HL-60/S4 treated with retinoic acid at 250 ng/mL for 4 days and 3 days (cell line): ENCODE results near the gene ASIC4.

Source experiments
- in situ Hi-C: fragments of 300-500 bp; cut with MboI; formaldehyde crosslinking; loops from 2 replicates; pipeline ENCODE4 v1.7.0; 2022; ENCODE audit warnings: low sequenced_read_pairs

The ASIC4 gene

GRCh38 chr2:219566640-219567039 lies 52.4 kb downstream of the ASIC4 start:
- in situ Hi-C loops, result no loop called here

- in situ Hi-C loops, result no loop called here
These were observed 52.8 kb downstream of the ASIC4 start for GRCh38 chr2:219567131-219567530.

DNA sequence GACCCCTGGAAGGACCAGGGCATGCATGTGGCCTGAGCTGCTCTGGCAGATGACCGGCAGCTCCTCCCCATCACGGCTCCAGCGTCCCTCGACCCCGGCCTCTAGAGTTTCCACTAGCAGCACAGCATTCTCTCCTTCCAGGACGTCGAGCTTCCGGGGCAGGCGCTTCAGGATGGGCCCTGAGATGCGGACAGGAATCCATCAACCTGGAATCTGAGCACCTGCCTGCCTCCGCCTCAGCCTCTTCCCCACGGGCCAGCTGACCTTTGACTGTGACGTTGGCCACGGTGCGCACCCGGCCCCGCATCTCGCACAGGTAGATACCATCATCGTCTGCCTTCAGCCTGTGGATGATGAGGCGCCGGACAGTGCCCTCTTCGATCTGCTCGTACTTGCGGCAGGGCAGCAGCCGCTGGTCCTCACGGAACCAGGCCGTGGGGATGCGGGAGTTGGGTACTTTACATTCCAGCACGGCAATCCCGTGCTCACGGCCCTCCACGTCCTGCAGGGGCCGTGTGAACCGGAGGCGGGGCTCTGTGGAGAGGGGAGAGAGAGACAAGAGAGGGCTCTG lies 53.6 kb downstream of the ASIC4 start:
- in situ Hi-C loops, result no loop called here

GRCh38 chr2:219569041-219569440 lies 54.8 kb downstream of the ASIC4 start:
- in situ Hi-C loops, result no loop called here

- in situ Hi-C loops, result no loop called here
These were observed 55.4 kb downstream of the ASIC4 start for GRCh38 chr2:219569635-219570034.

DNA sequence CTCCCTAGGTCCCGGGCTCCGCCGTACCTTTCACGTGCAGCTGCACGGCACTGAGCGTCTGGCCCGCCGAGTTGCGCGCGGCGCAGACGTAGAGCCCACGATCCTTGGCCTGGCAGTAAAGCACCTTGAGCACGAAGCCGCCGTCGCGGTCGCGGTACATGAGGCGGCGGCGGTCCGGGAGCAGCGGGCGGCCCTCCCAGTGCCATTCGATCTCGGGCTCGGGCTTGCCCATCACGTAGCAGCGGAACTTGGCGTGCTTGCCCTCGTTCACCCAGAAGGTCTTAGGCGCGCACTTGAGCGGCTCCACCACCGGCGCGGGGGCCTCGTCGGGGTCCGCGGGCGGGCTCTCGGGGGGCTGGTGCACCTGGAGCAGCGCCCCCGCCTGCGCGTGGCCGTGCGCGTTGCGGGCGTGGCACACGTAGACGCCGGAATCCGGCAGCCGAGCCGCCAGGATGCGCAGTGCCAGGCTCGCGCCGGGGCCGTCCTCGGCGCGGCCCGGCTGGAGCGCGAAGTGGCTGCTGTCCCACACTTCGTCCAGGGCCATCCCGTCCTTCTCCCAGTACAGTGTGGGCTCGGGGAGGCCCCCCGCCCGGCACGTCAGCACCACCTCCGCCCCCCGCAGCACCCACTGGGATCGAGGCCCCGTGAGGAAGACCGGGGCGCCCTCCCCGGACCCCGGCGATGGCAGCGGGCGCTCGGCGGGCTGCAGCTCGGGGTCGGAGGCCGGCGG lies 56.1 kb downstream of the ASIC4 start:
- in situ Hi-C loops, result no loop called here

GRCh38 chr2:219570924-219571310 lies 56.6 kb downstream of the ASIC4 start:
- in situ Hi-C loops, result no loop called here

GRCh38 chr2:219571311-219572236 lies 57.3 kb downstream of the ASIC4 start, which contains the start of gene OBSL1:
Gene OBSL1 (minus strand): TSS chr2:219571539. CDS start chr2:219571232, 307 bp downstream.
- in situ Hi-C loops, result no loop called here

GRCh38 chr2:219572237-219573001 lies 58.1 kb downstream of the ASIC4 start, which contains the start of gene INHA:
Gene INHA (plus strand): TSS chr2:219572310. CDS start chr2:219572375, 65 bp downstream.
- in situ Hi-C loops, result no loop called here

DNA sequence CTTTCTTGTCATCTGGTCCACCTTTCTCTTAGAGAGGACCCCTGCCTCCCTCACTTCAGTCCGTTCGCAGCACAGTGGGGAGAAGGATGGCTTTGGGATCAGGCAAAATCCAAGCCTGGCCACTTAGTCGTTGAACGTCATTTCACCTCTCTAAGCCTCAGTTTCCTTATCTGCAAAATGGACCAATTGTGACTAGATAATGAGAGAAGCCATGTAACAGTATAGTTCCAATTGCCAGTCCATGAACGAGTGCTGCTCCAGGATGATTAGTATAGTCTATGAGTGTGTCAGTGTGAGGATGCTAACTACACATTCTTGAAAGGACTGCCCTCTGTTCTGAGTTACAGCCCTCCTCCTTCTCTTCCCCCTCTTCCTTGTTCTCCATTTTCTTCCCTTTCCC lies 58.9 kb downstream of the ASIC4 start:
- in situ Hi-C loops, result no loop called here

- in situ Hi-C loops, result no loop called here
These were observed 60.4 kb downstream of the ASIC4 start for GRCh38 chr2:219574484-219575311.

- in situ Hi-C loops, result no loop called here
These were observed 61.6 kb downstream of the ASIC4 start for GRCh38 chr2:219575566-219576504.

DNA sequence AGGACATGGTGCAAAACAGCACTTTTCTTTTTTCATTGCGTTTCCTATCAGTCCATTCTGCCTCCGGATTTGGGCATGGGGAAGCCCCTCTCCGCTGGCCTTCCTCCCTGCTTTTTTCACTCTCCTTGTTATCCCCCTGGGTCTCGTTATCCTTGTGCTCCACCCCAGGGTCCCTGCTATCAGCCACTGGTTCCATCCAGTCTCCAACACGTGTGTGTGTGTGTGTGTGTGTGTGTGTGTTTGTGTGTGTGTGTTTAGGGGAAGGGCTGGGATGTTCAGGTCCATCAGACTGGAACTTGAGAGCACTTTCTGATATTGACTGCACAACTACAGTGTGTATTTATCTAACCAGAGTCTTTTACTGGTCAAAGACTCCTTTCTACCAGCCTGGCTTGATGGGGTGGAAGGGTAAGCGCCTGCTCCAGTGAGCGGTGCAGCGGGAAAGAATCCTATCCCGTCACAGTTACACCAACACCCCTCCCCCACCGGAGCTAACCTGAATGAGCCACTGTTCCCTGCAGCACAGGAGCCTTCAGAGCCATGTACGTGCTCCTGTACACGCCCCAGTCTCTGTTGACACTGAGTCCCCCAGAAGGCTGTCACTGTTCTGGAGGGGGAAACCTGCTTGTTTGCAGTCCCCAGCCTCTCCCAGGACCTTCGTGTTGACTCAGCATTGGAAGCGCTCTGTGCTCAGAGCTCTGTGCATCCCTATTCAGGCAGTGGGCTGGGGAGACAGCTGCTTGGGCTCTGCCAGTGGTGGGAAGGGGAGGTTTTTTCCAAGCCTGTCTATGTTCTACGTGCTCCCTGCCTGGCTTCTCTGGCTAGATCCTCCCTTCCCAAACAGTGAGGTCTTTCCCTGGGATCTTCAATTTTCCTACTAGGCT lies 62.5 kb downstream of the ASIC4 start:
- in situ Hi-C loops, result no loop called here

GRCh38 chr2:219578811-219579613 lies 64.7 kb downstream of the ASIC4 start:
- in situ Hi-C loops, result no loop called here

- in situ Hi-C loops, result no loop called here
These were observed 67.1 kb downstream of the ASIC4 start for GRCh38 chr2:219581346-219581745.
